GM19468 (cell line): ENCODE results near the gene NPAS4.

Experiments used
- ATAC-seq: cut with Tn5 transposase; IDR thresholded peaks from one replicate; pipeline ENCODE4 v1.9.1; 2021; ENCODE audit warnings: mild to moderate bottlenecking, moderate library complexity, moderate number of reproducible peaks; ENCODE audit not compliant: unreplicated experiment; ENCODE audit errors: extremely low read depth

The NPAS4 gene

GRCh38 chr11:66473608-66474515 is 53.0 kb downstream of the NPAS4 start:
- ATAC-seq: no peak

GRCh38 chr11:66475349-66476172 is 54.7 kb downstream of the NPAS4 start:
- no peak for ATAC-seq
